Endothelial cell of umbilical vein (primary cell): Measurements from ENCODE around the gene GFM2. TPM values are rescaled to one million over a fixed set of nuclear protein-coding genes. Genes with fewer than 3 reads are reported as not detected.

Experiments
- BruUV-seq: library from RNA; stranded (reverse); fragments of 400-500 nt; replicated peaks from 2 replicates; lab custom pipeline; 2021; lab: Mats Ljungman, UMichigan
- CTCF ChIA-PET: fragments of 300-600, 350-600 bp; sonication (Branson Sonifier 250); formaldehyde crosslinking; loops from one replicate; lab custom pipeline; 2021; ENCODE audit warnings: antibody characterized with exemption, inconsistent platforms; lab: Charles Lee
- POLR2A ChIA-PET: fragments of 300-600, 350-600 bp; sonication (Branson Sonifier 250); formaldehyde crosslinking; loops from one replicate; lab custom pipeline; 2021; ENCODE audit warnings: antibody characterized with exemption, inconsistent platforms; lab: Charles Lee
- DNase-seq: peaks from one replicate; pipeline ENCODE4 v3.0.0-alpha.2; 2011; ENCODE audit warnings: low read depth, low spot score
- FAIRE-seq: peaks from 2 replicates; lab custom pipeline; 2011; peaks lifted over from hg19 to GRCh38; lab: Jason Lieb, UNC
- H2AFZ ChIP-seq: 2 replicates; pipeline ENCODE4 v1.6.0; 2012; ENCODE audit warnings: low read depth, low read length, control low read depth, inconsistent platforms
- H3K27ac ChIP-seq: 2 replicates; pipeline ENCODE4 v1.5.1; 2011; ENCODE audit warnings: low read depth, mild to moderate bottlenecking, control low read depth, low read length, moderate library complexity; ENCODE audit not compliant: insufficient read depth
- H3K27me3 ChIP-seq, 2 experiments: 2 replicates each; pipeline versions ENCODE4 v1.6.0 to v1.6.1; 2011; ENCODE audit warnings: low read length in 2 of 2, mixed read lengths in 1 of 2; ENCODE audit not compliant: control insufficient read depth in 2 of 2, insufficient read depth in 2 of 2
- H3K36me3 ChIP-seq, 2 experiments: 2 replicates in 1 of 2; 3 replicates in 1 of 2; pipeline ENCODE4 v1.5.1; 2011; ENCODE audit warnings: low read length in 2 of 2, mild to moderate bottlenecking in 1 of 2, moderate library complexity in 1 of 2; ENCODE audit not compliant: control insufficient read depth in 2 of 2, insufficient read depth in 2 of 2; ENCODE audit errors: extremely low read depth in 1 of 2
- H3K4me1 ChIP-seq: 3 replicates; pipeline ENCODE4 v1.5.1; 2011; ENCODE audit warnings: mild to moderate bottlenecking, low read length; ENCODE audit not compliant: control insufficient read depth, insufficient read depth; ENCODE audit errors: extremely low read depth
- H3K4me2 ChIP-seq: 2 replicates; pipeline ENCODE4 v1.6.1; 2011; ENCODE audit warnings: low read length, control low read depth, mixed read lengths; ENCODE audit not compliant: insufficient read depth
- H3K4me3 ChIP-seq, 3 experiments: fragments of 200-600 bp in 1 of 3; sonication (generic), shearing (Covaris generic) in 1 of 3; replicated peaks in 1 of 3; 2 replicates each; pipeline ENCODE4 v1.5.1; 2011 to 2016; ENCODE audit warnings: control low read depth in 3 of 3, low read length in 3 of 3, mild to moderate bottlenecking in 2 of 3, inconsistent platforms in 1 of 3, low read depth in 1 of 3, moderate library complexity in 1 of 3; ENCODE audit not compliant: insufficient read depth in 1 of 3
- H3K79me2 ChIP-seq: 2 replicates; pipeline ENCODE4 v1.6.0; 2012; ENCODE audit warnings: low read length, inconsistent platforms; ENCODE audit not compliant: control insufficient read depth, insufficient read depth
- H3K9ac ChIP-seq: replicated peaks from 2 replicates; pipeline ENCODE3; 2011; ENCODE audit warnings: low read length, control low read depth; ENCODE audit not compliant: insufficient read depth; ENCODE audit errors: extremely low read depth
- H3K9me1 ChIP-seq: replicated peaks from 3 replicates; pipeline ENCODE4 v1.6.0; 2011; ENCODE audit warnings: mild to moderate bottlenecking, low read length; ENCODE audit not compliant: control insufficient read depth, insufficient read depth; ENCODE audit errors: extremely low read depth
- H3K9me3 ChIP-seq: replicated peaks from 2 replicates; pipeline ENCODE4 v1.5.1; 2012; ENCODE audit warnings: low read length, inconsistent platforms; ENCODE audit not compliant: control insufficient read depth, insufficient read depth
- H4K20me1 ChIP-seq: replicated peaks from 2 replicates; pipeline ENCODE3; 2011; ENCODE audit warnings: mild to moderate bottlenecking, low read length; ENCODE audit not compliant: control insufficient read depth, insufficient read depth; ENCODE audit errors: extremely low read depth
- GATA2 ChIP-seq: IDR thresholded peaks from 2 replicates; pipeline ENCODE4 v1.7.0; 2011; ENCODE audit warnings: low read depth, mild to moderate bottlenecking, moderate library complexity, mixed read lengths, low read length; ENCODE audit not compliant: insufficient read length, insufficient read depth
- POLR2A ChIP-seq: IDR thresholded peaks from 2 replicates; pipeline ENCODE4 v1.6.1; 2012; ENCODE audit warnings: low read depth, mild to moderate bottlenecking, control low read depth, low read length
- dilution Hi-C: fragments of 300-500 bp; cut with MboI; formaldehyde crosslinking; loops from one replicate; pipeline ENCODE4 v1.15.0; 2019; ENCODE audit warnings: low sequenced_read_pairs; ENCODE audit not compliant: extremely low pct_ligation_motif_present
- intact Hi-C: fragments of 100-400 bp; cut with micrococcal nuclease; formaldehyde crosslinking; loops from one replicate; pipeline ENCODE4 v1.10.0; 2022
- polyA plus RNA-seq, 4 experiments: library from polyadenylated mRNA; depleted of rRNA in 3 of 4; stranded (reverse) in 3 of 4; unstranded in 1 of 4; fragments of >200 nt; gene quantifications; 2 replicates each; pipeline versions ENCODE4 v1.2.1 to v1.2.3, GENCODE V29; 2011 to 2012; ENCODE audit warnings: missing spikeins in 1 of 4
- total RNA-seq: library from RNA; stranded (reverse); gene quantifications from 2 replicates; pipeline ENCODE4 v1.2.3, GENCODE V29; 2021
- TF ChIP-seq, protein P1 (sequence below), 2 donors: IDR thresholded peaks; 1 replicate in 1 of 2; 2 replicates in 1 of 2; pipeline ENCODE4 v1.5.1; 2011; ENCODE audit warnings: low read length in 2 of 2, mild to moderate bottlenecking in 2 of 2, moderate library complexity in 2 of 2, control low read depth in 1 of 2, inconsistent platforms in 1 of 2, low read depth in 1 of 2; ENCODE audit not compliant: insufficient read depth in 1 of 2; ENCODE audit errors: extremely low read depth in 1 of 2

The GFM2 gene
- total and polyA plus RNA-seq, 2 donors (not counting 3 experiments of a cell fraction or from before 2014, with no cell fraction given) = 16.5 to 29.0 TPM

GRCh38 chr5:74673011-74673790 lies 93.7 kb downstream of the GFM2 start:
- no peaks in the 10 kb centered on the region for H3K79me2 ChIP-seq
- no peaks in the 10 kb centered on the region for H4K20me1 ChIP-seq
- intact Hi-C loops = loop anchor here (1.0 to 5.0 kb wide), 2 partner anchors 246 to 594 kb away; no protein-coding TSS in a partner anchor
- no peaks in the 10 kb centered on the region for H3K9me3 ChIP-seq
- no peak overlapping the region for H3K27ac ChIP-seq
- no peak overlapping the region for H3K9ac ChIP-seq
- no peaks in the 10 kb centered on the region for H3K36me3 ChIP-seq
- ChIA-PET CTCF (interaction anchor here (0.6 to 3.4 kb wide), 13 partner anchors 14 to 1910 kb away, joined by 3 to 48 read pairs (median 4); partner anchors contain the start of genes GFM2 and NSA2), POLR2A (no interaction called here)
- H3K9me1 ChIP-seq = no peaks in the 10 kb centered on the region
- no TSS peak for BruUV-seq
- H3K4me1 ChIP-seq = no peaks in the 10 kb centered on the region
- H3K4me2 ChIP-seq = no peak overlapping the region
- H3K27me3 ChIP-seq = peaks cover 3% of the 10 kb centered on the region in 2 experiments
- H3K4me3 ChIP-seq = no peak overlapping the region
- dilution Hi-C loops = no loop called here
- TF ChIP-seq, protein P1, sequence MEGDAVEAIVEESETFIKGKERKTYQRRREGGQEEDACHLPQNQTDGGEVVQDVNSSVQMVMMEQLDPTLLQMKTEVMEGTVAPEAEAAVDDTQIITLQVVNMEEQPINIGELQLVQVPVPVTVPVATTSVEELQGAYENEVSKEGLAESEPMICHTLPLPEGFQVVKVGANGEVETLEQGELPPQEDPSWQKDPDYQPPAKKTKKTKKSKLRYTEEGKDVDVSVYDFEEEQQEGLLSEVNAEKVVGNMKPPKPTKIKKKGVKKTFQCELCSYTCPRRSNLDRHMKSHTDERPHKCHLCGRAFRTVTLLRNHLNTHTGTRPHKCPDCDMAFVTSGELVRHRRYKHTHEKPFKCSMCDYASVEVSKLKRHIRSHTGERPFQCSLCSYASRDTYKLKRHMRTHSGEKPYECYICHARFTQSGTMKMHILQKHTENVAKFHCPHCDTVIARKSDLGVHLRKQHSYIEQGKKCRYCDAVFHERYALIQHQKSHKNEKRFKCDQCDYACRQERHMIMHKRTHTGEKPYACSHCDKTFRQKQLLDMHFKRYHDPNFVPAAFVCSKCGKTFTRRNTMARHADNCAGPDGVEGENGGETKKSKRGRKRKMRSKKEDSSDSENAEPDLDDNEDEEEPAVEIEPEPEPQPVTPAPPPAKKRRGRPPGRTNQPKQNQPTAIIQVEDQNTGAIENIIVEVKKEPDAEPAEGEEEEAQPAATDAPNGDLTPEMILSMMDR (IDR thresholded peaks at IDR 0.05; ENCODE audit: extremely low read depth in 1 of 2, insufficient read depth in 1 of 2, low read depth in 1 of 2, low read length in 2 of 2) = peak; percentile 7 to 23
- TF ChIP-seq POLR2A = no peak
- no peak for TF ChIP-seq GATA2
- FAIRE-seq (no peak), DNase-seq (peak; percentile 34)
- no peak overlapping the region for H2AFZ ChIP-seq
